ENCODE data around the gene ZNF609.

DNA sequence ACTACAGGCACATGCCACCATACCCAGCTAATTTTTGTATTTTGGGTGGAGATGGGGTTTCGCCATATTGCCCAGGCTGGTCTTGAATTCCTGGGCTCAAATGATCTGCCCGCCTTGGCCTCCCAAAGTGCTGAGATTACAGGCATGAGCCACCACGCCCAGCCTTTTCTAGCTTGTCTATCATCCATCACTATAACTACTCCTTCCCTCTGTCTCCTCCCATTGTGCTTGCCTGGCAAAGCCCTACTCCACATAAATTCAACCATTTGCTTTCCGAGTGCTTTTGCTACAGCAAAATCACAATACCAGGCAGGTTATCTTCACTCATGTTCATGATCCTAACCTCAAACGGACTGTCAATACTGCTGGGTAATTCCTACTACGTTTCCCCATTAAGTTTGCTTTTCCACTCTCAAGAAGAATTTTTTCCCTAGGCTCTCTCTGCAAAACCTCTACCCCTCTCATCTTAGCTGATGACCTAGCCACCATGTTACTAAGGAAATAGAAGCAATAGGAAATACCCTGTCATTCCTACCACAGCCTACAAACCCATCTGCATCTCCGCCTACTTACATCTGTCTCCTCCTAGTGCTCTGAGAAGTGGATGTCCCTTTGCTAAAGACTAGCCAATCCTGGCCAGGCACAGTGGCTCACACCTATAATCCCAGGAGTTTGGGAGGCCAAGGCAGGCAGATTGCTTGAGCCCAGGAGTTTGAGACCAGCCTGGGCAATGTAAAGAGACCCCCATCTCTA, 250.5 kb downstream of the ZNF609 start:
- TF ChIP-seq POLR2A (IDR thresholded peaks at IDR 0.05) = no peak
- TF ChIP-seq, protein P1, sequence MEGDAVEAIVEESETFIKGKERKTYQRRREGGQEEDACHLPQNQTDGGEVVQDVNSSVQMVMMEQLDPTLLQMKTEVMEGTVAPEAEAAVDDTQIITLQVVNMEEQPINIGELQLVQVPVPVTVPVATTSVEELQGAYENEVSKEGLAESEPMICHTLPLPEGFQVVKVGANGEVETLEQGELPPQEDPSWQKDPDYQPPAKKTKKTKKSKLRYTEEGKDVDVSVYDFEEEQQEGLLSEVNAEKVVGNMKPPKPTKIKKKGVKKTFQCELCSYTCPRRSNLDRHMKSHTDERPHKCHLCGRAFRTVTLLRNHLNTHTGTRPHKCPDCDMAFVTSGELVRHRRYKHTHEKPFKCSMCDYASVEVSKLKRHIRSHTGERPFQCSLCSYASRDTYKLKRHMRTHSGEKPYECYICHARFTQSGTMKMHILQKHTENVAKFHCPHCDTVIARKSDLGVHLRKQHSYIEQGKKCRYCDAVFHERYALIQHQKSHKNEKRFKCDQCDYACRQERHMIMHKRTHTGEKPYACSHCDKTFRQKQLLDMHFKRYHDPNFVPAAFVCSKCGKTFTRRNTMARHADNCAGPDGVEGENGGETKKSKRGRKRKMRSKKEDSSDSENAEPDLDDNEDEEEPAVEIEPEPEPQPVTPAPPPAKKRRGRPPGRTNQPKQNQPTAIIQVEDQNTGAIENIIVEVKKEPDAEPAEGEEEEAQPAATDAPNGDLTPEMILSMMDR (IDR thresholded peaks at IDR 0.05) = no peak

All from body of pancreas (tissue), 4 donors.